Anterior cingulate cortex (tissue), 58 donors: ENCODE results near the gene STARD13.

ENCODE experiments used
- DNase-seq, 58 donors: peaks; one replicate each; lab custom pipeline; 2025; lab: John Stamatoyannopoulos, UW

STARD13 gene

DNA sequence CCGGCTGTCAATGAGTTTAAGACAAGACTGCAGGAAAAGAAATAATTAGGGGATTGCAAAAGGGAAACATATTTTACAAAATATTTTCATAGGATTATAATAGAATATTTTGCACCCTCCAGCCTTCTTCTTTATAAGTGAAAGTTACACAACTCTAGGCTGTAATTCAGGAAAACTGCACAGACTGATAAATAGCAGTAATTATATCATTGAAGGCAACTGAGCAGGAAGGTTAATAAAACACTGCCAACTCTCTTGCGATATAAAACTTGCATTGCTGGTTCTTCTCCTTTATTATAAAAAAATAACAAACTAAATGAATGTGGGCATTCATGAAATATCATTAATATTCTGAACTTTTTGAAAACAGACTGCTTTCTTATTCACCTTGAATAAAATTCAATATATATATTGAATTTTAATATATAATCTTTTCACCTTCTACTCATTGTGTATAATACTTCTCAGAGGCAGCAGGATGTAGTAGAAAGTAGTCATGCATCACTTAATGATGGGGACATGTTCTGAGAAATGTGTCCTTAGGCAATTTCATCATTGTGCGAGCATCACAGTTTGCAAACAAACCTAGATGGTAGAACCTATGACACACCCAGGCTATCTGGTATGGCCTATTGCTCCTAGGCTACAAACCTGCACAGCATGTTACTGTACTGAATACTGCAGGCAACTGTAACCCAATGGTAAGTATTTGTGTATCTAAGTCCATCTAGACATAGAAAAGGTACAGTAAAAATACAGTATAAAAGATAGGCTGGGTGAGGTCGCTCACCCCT lies 24.9 kb upstream of the STARD13 start:
- DNase-seq = no peak

DNA sequence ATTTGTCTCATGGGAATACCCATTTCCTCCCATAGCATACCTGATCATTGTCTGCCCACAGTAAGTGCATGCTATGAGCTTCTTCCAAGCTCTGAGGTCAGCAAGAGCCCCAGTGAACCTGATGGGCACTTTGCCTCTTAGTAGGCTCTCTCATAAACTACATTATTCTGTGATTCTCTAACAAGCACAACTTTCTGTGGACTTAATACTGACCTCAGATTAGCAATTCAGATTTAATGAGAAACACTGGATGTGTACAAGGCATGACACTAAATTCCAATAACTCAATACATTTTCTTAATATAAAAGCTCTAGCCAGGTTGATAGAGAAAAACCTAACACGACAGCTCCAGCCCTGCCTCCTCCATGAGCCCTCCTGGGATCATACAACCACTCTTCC lies 23.3 kb upstream of the STARD13 start:
- no peak for DNase-seq

DNA sequence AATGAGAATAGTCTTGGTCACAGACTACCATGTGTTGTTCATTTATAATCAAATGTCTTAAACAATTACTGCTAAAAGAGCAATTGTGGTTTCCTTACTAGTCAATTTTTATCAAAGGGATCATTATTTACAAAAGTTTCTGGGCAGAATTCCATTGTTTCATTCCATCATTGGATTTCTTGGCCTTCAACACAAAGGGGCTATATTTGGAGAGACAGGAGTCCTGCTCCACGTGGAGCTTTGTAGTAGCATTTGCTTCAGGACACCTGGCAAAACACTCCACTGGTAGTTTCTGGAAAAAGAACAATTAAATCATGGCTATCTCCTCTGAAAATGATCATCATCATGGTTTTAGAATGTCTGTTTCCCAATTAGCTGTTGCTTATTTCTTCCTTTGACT lies 22.3 kb upstream of the STARD13 start:
- DNase-seq = peak in 1 of 58 donors; percentile 30

DNA sequence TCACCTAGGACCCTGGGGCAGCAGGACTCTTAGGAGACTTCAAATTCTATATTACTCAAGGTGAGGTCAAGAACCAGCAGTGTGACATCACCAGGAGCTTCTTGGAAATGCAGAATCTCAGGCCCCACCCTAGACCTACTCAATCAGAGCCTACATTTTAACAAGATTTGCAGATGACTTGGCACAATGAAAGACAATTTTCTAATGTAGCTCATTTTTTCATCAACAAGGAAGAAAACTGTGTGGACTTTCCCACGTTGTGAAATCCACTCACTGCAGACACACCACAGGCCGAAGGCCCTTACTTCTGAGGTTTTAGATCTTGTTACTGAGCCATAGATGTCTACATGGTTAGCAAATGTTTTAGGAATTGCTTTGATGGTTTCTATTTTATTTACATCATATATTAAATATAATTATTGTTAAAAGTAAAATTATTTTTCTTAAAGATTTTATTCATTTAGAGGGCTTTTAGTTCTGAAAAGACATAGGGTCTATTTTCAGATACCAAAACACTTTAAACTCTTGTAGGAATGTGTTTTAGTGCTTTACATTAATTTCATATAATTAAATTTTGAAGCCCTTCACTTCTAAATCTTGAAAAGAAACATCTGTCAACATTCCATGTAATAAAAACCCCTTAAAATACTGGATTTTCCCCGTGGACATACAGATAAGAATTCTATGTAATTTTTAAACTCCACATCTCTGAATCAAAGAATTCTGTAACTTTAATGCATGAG lies 18.5 kb upstream of the STARD13 start:
- DNase-seq = no peak

DNA sequence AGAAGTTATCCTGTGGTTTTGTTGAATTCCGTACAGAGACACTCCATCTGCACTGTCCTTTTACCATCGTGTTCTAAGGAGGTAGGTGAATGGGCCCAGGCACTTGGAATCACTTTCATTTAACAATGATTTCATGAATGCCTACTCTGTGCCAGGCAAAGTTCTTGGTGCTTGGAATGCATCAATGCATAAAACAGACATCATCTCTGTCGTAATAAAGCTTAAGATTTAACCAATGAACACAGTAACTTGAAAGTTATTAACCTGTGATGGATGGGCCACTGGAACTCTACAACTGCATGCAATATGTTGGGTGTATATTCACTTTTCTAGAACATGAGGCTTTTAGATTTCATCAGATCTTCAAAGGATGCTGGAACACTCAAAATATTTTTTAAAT lies 14.1 kb upstream of the STARD13 start:
- DNase-seq = no peak

DNA sequence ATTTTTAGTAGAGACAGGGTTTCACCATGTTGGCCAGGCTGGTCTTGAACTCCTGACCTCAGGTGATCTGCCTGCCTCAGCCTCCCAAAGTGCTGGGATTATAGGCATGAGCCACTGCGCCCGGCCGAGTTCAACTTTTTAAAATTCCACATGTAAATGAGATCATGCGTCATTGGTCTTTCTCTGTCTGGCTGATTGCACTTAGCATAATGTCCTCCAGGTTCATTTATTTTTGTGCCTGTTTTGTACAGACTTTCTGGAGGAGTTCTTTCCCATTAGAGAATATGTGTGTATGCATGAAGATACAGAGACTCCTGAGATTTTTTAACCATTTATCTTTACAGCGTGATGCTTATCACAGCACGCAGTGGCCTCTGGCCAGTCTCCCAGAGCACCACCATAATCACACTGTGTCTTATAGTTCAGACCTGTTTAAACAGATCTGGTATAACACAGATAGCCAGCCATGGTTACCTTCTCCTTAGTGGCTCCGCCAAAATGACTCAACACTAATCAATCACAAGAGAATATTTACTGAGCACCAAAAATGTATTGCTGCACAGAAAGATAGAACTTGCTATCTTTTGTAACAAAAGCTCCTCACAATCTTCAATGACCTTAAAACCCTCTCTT lies 11.4 kb upstream of the STARD13 start:
- no peak for DNase-seq

DNA sequence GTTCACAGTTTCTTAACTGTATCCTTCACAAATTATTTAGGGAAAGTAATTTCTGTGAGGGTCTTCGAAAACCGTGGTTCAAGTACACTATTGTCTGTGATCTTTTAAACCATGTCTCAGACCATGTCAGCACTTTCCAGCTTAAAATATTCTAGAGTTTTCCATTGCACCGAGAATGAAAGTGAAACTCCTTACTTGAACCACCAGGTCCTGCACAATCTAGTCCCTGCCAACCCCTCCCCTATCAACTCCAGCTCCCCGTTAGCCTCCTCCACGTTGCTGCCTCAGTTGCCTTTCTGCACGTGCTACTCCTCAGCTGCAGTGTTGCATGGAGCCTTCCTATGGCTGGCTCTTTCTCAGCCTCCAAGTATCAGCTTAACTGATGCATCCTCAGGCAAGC lies 7.2 kb upstream of the STARD13 start:
- DNase-seq = no peak

DNA sequence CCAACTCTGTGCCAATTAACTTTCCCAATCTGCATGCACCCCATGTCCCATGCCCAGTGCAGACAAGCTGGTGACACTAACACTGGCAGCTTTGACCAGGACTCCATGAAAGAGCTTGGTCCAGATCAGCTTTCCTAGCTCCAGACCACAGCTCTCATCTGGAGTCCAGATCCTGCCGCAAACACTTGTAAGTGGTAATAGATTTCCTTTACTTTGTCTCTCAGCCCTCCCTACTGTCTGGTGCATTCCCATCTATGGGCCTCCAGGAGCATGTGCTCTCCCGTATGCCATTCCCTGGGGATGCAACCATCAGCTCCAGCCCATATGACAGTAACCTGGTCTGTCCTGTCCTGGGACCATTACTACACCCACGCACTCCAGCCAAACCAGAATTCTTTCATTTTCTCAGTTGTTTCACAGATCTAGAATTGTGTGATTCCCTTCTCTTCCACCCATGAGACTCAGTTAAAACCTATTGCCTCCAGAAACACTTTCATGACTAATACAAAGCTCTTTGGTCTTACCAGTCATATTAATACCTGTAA lies 4.9 kb upstream of the STARD13 start:
- no peak for DNase-seq

DNA sequence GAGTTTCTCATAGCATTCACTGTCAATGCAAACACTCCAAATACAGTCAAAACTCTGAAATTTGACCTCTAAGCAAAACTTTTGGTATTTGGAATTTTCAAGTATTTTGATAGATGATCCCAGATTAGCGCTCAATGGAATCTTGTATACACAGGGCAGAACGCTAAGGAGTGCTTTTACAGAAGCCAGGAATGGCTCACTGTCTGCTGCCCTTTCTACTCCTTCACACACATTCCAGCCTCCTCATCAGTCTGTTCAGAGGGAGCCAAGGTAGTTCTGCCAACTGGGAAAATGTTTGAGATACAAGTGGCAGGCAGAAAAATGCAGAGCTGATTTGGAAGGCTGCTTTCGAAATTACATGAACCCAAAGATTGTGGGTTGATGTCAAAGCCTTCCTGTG lies 4.4 kb upstream of the STARD13 start:
- peak in 1 of 58 donors; percentile 9 for DNase-seq

DNA sequence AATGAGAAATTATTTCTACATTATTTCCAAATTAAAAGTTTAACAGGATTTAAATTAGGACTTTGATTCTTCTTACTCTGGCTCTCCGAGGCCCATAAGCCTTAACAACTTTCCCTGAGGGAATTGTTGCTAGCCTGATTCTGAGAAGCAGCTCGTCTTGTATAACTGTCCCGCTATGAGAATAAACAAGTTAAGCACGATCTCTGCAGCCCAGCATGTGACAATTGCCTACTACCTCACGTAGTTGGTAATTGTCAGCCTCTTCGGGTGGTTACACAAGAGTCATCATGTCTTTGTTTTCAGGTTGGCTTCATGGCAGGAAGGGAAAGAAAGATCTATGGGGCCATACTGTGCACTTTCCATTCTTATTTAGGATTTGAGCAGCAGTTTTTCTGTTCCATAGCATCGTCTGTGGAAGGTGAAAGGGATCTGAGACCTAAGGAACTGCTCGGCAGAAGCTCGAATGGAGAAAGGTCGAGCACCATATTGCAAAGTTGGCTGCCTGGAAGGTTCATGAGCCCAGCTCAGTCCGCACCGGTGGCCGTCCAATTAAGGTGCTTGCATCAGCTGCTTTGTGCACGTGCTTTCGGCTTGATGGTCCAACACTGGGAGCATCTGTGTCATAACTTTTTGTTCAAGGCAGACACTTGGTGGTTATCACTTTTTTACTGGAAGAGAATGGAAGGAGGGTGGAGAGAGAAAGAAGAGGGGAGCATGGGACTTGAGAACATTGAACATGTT lies 1.8 kb upstream of the STARD13 start:
- no peak for DNase-seq

DNA sequence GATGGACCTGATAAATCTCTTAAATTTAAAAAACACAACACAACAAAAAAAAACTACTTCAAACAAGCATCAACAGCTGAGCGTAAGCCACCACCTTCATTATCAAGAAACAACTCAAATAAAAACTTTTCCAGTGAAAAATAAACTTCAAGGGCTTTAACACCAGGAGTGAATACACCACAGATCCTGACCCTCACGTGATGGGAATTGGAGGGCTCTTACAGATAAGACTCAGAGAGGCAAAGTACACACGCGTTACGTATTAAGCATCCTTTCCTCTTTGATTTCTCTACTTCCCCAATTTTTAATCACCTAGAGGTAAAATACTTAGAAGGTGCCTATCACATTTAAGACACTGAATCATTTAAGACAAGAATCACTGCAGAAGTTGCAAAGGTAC lies 573 bp upstream of the STARD13 start:
- no peak for DNase-seq

DNA sequence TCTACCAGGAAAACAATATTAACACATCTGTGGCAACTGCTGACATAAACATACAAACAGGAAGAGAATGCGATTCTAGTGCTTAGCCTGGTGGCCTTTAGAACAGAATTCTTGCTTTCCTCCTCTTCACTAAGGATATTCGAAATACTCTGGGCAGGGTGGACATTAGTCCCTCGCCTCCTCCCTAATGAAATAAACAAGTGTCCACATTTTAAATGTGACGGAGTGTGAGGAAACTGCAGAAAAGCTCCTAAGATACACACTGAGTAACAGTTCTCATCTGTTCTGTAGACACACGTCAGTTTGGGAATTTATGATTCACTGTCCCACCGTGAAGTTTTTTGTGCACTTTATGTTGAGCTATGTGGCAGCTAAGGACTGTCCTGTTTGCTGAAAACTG lies 639 bp downstream of the STARD13 start:
- DNase-seq = no peak

DNA sequence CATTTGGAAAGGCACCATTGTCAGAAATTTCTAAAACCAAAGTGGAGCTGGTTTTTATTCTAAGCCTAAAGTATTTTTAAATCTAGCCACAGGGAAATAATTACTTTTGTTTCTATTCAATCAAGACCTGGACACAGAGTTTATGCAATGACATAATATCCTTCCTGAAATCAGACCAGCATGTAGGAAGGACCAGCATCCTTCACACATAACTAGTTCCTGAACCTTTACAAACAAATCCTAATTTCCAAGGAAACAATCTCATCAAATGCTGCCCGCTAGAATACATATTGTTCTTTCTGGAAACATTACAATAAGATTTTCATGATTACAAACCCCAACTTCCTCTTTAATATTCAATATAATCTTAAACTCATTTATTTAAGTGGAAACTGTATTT lies 1.5 kb downstream of the STARD13 start:
- DNase-seq = no peak

DNA sequence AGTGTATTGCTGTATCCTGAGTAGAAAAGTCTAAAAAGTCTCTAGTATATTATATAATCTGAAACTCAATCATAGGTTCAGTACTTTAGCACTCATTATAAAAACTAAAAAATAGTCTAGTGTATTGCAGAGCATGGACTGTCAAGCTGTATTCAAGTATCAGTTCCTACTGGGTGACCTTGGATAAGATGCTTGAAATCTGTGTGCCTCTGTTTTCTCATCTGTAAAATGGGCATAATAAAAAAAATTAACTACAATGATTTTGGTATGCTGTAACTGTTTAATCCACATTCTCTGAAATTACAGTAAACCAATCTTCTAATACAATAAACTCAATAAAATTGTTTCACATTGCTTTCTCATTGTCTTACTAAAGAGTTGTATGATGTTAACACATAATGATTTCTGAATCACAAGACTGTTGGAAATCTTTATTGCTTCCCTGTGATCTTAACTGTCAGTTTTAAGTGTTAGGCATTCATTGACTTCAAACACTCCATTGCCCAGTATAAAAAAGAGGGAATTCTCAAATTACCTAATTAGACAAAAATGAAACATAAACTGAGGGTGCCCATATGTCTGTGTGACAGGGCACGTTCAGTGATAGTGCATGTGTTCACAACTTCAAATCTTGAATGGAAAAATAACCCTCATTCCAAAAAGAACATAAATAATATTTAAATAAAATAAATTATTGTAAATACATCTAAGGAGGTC lies 2.2 kb downstream of the STARD13 start:
- DNase-seq = no peak

DNA sequence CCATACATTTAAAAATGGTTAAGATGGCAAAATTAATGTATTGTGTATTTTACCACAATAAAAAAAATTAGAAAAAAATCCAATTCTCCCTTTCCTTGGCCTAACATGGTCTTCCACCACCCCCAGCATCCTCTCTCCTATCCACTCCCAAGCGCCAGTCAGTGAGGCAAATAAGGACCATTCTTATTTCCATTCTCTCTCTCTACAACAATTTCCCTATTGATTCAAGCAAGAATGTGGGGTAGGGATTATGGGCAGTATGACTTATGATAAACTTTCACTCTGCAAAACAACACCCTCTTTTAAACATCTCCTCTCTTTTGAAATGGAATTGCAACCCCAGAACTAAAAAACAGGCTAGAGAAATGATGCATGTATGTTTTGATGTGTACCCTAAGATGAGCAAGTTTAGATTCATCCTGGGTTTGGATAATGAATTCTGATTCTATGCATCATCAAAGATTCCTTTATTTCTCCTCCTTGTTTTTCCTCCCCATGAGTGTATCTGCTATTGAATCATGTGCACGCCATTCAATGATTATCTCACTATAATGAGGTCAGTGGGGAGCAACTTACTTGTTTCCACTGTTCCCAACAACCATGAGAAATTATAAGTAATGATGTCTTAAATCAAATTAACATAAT lies 3.5 kb downstream of the STARD13 start:
- no peak for DNase-seq

DNA sequence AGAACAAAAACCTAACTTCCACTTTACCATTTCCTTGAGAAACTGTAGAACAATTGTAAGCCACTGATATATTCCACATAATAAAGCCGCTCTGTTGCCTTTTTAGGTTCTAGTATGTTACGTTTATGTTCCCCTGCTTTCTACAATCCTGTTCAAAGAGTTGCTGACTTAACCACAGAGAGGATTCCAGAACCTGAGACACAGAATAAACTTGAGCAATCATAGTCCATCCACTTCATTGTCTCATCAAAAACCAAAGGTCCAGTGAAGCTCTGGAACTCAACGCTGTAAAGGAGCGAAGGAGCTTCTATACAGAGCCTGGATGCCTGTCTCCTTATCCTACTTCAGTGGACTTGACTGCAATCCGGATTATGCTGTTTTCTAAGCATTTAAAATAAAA lies 4.6 kb downstream of the STARD13 start:
- DNase-seq = no peak

DNA sequence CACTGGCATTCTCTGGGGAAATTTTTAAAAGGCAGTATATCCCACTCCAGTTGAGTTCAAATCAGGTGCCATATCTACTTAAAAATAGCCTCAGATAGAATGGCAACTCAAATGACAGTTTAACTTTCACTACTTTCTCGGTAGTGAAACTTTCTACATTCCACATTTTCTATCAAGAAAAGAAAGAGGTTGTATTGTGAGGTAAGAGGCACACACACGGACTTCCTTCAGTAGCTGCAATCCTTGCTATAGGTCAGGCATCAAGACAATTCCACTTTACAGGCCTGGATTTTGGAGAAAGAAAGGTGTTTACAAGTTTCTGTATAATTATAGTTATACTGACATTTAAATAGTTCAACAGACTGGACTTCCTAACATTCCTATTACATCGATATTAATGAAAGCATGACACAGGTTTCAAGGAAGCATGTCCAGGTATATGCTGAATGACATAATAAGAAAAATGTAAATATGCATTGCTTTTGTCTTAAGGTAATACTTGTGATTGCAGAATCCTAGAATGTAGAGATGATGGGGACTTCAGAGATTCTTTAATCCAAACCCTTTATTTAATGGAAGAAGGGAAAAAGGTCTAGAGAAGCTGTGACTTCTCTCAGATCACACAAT lies 5.2 kb downstream of the STARD13 start:
- DNase-seq = no peak

DNA sequence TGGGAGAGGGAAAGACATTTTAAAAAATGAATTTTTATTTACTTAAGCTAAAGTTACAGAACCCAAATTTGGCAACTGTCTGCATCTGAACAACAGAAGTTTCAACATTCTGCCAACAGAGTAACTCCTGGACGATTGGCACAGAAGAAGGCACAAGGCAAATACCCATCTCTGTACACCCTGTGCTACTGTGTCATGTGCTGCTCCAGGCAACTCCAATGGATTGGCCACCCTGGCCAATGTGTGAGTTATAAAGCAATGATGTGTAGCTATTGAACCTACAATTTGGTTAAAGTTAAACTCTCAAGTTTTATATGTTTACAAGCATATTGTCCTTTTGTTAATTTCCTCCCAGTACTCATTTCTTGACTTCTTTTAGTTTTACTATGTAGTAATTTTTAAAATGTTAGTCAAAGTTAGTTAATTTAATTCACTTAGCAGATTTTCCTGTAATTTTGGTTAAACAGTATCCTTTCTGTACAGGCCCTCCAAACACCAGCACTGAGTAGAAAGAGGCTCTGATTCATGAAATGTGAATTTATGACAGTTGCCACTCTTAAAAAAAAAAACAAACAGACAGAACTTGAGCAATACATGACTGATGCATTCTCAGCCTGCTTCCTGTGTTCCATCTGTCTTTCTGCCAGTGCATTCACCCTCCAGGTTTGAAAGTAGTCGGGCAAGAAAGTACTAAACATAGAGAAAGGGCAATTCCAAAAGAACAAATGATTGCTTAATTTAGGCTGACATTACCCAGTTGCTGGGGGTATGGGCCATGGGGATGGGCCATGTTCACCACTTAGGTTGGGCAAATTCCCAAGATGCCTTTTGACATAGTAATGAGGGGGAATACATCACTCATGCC lies 5.9 kb downstream of the STARD13 start:
- no peak for DNase-seq
